Neural cell (in vitro differentiated cells): ENCODE results near the gene LDB1. TPM values are rescaled to one million over a fixed set of nuclear protein-coding genes. Genes with fewer than 3 reads are reported as not detected.
A peak's percentile ranks its signal among the peaks of the same experiment; 100 is the strongest.

Experiments
- H2AFZ ChIP-seq: fragments of 200-600, 300-800 bp; sonication (generic), shearing (Covaris generic); 2 replicates; pipeline ENCODE4 v1.6.0; 2014; ENCODE audit warnings: low read depth, mild to moderate bottlenecking, antibody characterized with exemption, low read length, moderate library complexity
- H3F3A ChIP-seq: fragments of 200-600 bp; shearing (Covaris generic); 2 replicates; pipeline ENCODE4 v1.6.1; 2016; ENCODE audit warnings: mild to moderate bottlenecking, moderate library complexity, mixed read lengths, antibody characterized with exemption, low read length; ENCODE audit not compliant: insufficient read depth, poor library complexity, severe bottlenecking
- H3K27ac ChIP-seq: fragments of 200-600, 300-800 bp; sonication (generic), shearing (Covaris generic); 2 replicates; pipeline ENCODE4 v1.5.1; 2014; ENCODE audit warnings: mild to moderate bottlenecking, low read length, moderate library complexity
- H3K27me3 ChIP-seq: fragments of 300-800, 200-600 bp; sonication (generic), shearing (Covaris generic); 2 replicates; pipeline ENCODE4 v1.6.0; 2014; ENCODE audit warnings: mild to moderate bottlenecking, low read depth, low read length, moderate library complexity; ENCODE audit not compliant: insufficient read depth
- H3K36me3 ChIP-seq: fragments of 300-800, 200-600 bp; sonication (generic), shearing (Covaris generic); 2 replicates; pipeline ENCODE4 v1.5.1; 2014; ENCODE audit warnings: mild to moderate bottlenecking, antibody characterized with exemption, low read length, moderate library complexity; ENCODE audit not compliant: insufficient read depth
- H3K4me2 ChIP-seq: fragments of 300-800, 200-600 bp; sonication (generic), shearing (Covaris generic); 2 replicates; pipeline ENCODE4 v1.6.0; 2014; ENCODE audit warnings: mild to moderate bottlenecking, low read length
- H3K4me3 ChIP-seq: fragments of 300-800, 200-600 bp; sonication (generic), shearing (Covaris generic); 2 replicates; pipeline ENCODE4 v1.5.1; 2014; ENCODE audit warnings: mild to moderate bottlenecking, low read length, moderate library complexity
- H3K79me2 ChIP-seq: fragments of 200-600 bp; shearing (Covaris generic); replicated peaks from 2 replicates; pipeline ENCODE4 v1.6.0; 2014; ENCODE audit warnings: mild to moderate bottlenecking, low read length, moderate library complexity; ENCODE audit not compliant: insufficient read depth
- H3K9ac ChIP-seq: fragments of 300-800, 200-600 bp; sonication (generic), shearing (Covaris generic); 2 replicates; pipeline ENCODE4 v1.6.1; 2016; ENCODE audit warnings: mild to moderate bottlenecking, low read length, mixed read lengths
- H3K9me2 ChIP-seq: fragments of 200-600 bp; shearing (Covaris generic); 2 replicates; pipeline ENCODE4 v1.6.1; 2016; ENCODE audit warnings: mild to moderate bottlenecking, low read length, mixed read lengths; ENCODE audit not compliant: insufficient read depth
- H3K9me3 ChIP-seq: fragments of 200-600, 300-800 bp; sonication (generic), shearing (Covaris generic); 2 replicates; pipeline ENCODE4 v1.6.1; 2016; ENCODE audit warnings: mild to moderate bottlenecking, mixed run types, low read length, moderate library complexity, mixed read lengths
- H4K20me1 ChIP-seq: fragments of 200-600 bp; shearing (Covaris generic); 2 replicates; pipeline ENCODE4 v1.6.1; 2016; ENCODE audit warnings: mild to moderate bottlenecking, mixed run types; ENCODE audit not compliant: insufficient read depth
- EP300 ChIP-seq: fragments of 450-650 bp; conservative IDR thresholded peaks from 2 replicates; pipeline ENCODE4 v1.6.1; 2014; ENCODE audit warnings: antibody characterized with exemption, mild to moderate bottlenecking, moderate library complexity; ENCODE audit not compliant: poor library complexity, severe bottlenecking
- EZH2 ChIP-seq: fragments of 200-600, 300-800 bp; shearing (Covaris generic), sonication (generic); IDR thresholded peaks from 2 replicates; pipeline ENCODE4 v1.6.1; 2014; ENCODE audit warnings: antibody characterized with exemption, low read length, borderline replicate concordance, mild to moderate bottlenecking; ENCODE audit not compliant: insufficient read depth, poor library complexity, severe bottlenecking
- MXI1 ChIP-seq: fragments of 450-650 bp; conservative IDR thresholded peaks from 2 replicates; pipeline ENCODE4 v1.6.1; 2014; ENCODE audit warnings: antibody characterized with exemption, mild to moderate bottlenecking; ENCODE audit not compliant: poor library complexity, severe bottlenecking
- POLR2AphosphoS5 ChIP-seq: IDR thresholded peaks from 2 replicates; pipeline ENCODE4 v1.6.1; 2012
- RAD21 ChIP-seq: fragments of 450-650 bp; conservative IDR thresholded peaks from 2 replicates; pipeline ENCODE4 v1.6.1; 2014; ENCODE audit warnings: antibody characterized with exemption, mild to moderate bottlenecking, moderate library complexity
- REST ChIP-seq: IDR thresholded peaks from 2 replicates; pipeline ENCODE4 v1.6.1; 2012; ENCODE audit warnings: borderline replicate concordance
- SMC3 ChIP-seq: fragments of 450-650 bp; conservative IDR thresholded peaks from 2 replicates; pipeline ENCODE4 v1.6.1; 2014; ENCODE audit warnings: antibody characterized with exemption, mild to moderate bottlenecking, moderate library complexity; ENCODE audit not compliant: poor library complexity
- TAF1 ChIP-seq: IDR thresholded peaks from 2 replicates; pipeline ENCODE4 v1.6.1; 2012; ENCODE audit warnings: low read depth
- polyA plus RNA-seq: library from polyadenylated mRNA; depleted of rRNA; stranded (reverse); fragments of >200 nt; gene quantifications from 2 replicates; pipeline ENCODE4 v1.2.3, GENCODE V29; 2014
- TF ChIP-seq, protein P1 (sequence below): fragments of 450-650 bp; IDR thresholded peaks from 2 replicates; pipeline ENCODE4 v1.5.1; 2014; ENCODE audit warnings: antibody characterized with exemption, mild to moderate bottlenecking, moderate library complexity; ENCODE audit not compliant: poor library complexity, severe bottlenecking

Gene LDB1
- polyA plus RNA-seq, 1 donor from 2014 or later = 107 TPM

DNA sequence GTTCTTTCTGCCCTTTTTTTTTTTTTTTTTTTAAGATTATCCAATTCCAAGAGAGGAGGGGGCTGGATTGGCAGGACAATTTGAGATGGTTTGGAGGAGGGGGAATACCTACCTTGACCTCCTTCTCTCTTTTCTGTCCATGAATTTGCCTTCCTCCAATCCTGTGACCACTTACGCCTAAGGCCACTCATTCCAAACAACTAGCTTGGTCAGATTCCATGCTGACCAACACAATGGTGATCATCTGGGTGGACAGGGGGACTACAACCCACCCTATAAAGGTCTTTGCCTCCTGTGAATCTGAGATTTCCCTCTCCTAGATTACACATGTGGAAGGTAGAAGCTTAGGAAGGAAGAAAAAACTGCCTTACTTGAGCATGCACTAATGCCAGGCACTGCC lies 2.3 kb upstream of the LDB1 start:
- Histone ChIP-seq H3K36me3 (no peaks in the 10 kb centered on the region), H3K79me2 (peaks cover 22% of the 10 kb centered on the region), H3K27me3 (no peaks in the 10 kb centered on the region), H4K20me1 (no peaks in the 10 kb centered on the region), H2AFZ (no peak overlapping the region), H3K27ac (no peak overlapping the region), H3K9ac (no peak overlapping the region), H3K4me2 (no peak overlapping the region), H3K9me3 (no peaks in the 10 kb centered on the region), H3K4me3 (no peak overlapping the region), H3K9me2 (no peaks in the 10 kb centered on the region), H3F3A (no peaks in the 10 kb centered on the region)
- TF ChIP-seq REST (no peak), TAF1 (no peak), POLR2AphosphoS5 (no peak), MXI1 (no peak), RAD21 (no peak), SMC3 (no peak), EP300 (no peak), EZH2 (no peak)
- TF ChIP-seq, protein P1, sequence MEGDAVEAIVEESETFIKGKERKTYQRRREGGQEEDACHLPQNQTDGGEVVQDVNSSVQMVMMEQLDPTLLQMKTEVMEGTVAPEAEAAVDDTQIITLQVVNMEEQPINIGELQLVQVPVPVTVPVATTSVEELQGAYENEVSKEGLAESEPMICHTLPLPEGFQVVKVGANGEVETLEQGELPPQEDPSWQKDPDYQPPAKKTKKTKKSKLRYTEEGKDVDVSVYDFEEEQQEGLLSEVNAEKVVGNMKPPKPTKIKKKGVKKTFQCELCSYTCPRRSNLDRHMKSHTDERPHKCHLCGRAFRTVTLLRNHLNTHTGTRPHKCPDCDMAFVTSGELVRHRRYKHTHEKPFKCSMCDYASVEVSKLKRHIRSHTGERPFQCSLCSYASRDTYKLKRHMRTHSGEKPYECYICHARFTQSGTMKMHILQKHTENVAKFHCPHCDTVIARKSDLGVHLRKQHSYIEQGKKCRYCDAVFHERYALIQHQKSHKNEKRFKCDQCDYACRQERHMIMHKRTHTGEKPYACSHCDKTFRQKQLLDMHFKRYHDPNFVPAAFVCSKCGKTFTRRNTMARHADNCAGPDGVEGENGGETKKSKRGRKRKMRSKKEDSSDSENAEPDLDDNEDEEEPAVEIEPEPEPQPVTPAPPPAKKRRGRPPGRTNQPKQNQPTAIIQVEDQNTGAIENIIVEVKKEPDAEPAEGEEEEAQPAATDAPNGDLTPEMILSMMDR = no peak

DNA sequence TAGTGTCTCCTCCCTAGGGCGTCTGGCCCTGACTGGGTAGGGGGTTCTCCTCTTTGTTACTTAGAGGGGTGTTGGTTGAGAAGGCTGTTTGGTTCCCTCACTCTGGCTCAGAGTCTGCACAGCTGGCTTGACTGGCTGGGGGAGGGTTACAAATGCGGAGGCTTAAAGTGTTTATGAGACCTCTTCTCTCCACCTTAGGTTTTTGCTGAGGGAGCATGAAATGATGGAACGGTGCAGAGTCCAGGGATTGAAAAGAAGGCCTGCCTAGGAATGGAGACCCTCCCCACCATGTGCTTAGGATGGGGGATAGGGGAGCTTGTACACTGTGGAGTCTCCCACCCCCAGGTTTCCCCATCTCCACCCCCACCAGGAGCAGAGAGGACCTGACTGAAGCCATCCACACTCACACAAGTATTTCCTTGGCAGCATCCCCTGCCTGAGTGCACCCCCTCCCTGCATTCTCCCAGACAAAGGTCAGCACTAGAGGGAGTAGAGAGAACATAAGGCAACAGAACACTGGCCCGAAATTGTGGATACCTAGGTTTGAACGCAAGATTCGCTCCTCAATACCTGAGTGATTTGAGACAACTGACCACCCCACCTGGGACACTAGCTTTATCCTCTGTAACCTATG lies 1.7 kb upstream of the LDB1 start:
- Histone ChIP-seq H4K20me1 (no peaks in the 10 kb centered on the region), H3K9me2 (no peaks in the 10 kb centered on the region), H3K4me2 (no peak overlapping the region), H3F3A (no peaks in the 10 kb centered on the region), H3K9me3 (no peaks in the 10 kb centered on the region), H3K79me2 (peaks cover 28% of the 10 kb centered on the region), H3K27me3 (no peaks in the 10 kb centered on the region), H3K27ac (peak overlapping the region; percentile 97), H2AFZ (no peak overlapping the region), H3K36me3 (no peaks in the 10 kb centered on the region), H3K9ac (no peak overlapping the region), H3K4me3 (peak overlapping the region; percentile 92)
- TF ChIP-seq EZH2 = no peak
- TF ChIP-seq, protein P1 = peak; percentile 14
